K562 (cell line): Measurements from ENCODE around the gene PI4KA. TPM values are rescaled to one million over a fixed set of nuclear protein-coding genes. Genes with fewer than 3 reads are reported as not detected.
A peak's percentile ranks its signal among the peaks of the same experiment; 100 is the strongest.

Experiments
- CCNT2 ChIP-seq: IDR thresholded peaks from 2 replicates; pipeline ENCODE4 v1.6.1; 2011; ENCODE audit warnings: borderline replicate concordance, low read depth, mild to moderate bottlenecking, moderate library complexity, mixed read lengths, low read length; ENCODE audit not compliant: insufficient read length; ENCODE audit errors: extremely low read depth
- FOXJ3 ChIP-seq: sonication (generic); formaldehyde crosslinking; IDR thresholded peaks from 2 replicates; pipeline ENCODE4 v1.4.0; 2020; ENCODE audit warnings: mild to moderate bottlenecking, missing genetic modification reagents
- KDM1A ChIP-seq, 2 experiments: fragments of 450-650 bp; IDR thresholded peaks; 2 replicates each; pipeline ENCODE4 v1.6.1; 2016; ENCODE audit warnings: mild to moderate bottlenecking in 2 of 2
- TSC22D4 ChIP-seq: fragments of 450-650 bp; IDR thresholded peaks from 2 replicates; pipeline ENCODE4 v1.6.1; 2016; ENCODE audit warnings: missing genetic modification characterization, missing biosample characterization, control low read depth
- polyA plus RNA-seq, 8 experiments: library from polyadenylated mRNA; depleted of rRNA in 4 of 8; stranded (reverse) in 5 of 8; unstranded in 3 of 8; fragments of >200 nt; fragmentation: Nextera tagmentation in 2 of 8; fragmentation: Illumina TruSeq in 1 of 8; extraction: Ambion mirVana in 2 of 8; extraction: Trizol in 1 of 8; gene quantifications; 2 replicates each; pipeline versions ENCODE4 v1.2.1 to v1.2.3, GENCODE V29; 2011 to 2014; ENCODE audit warnings: inconsistent platforms in 1 of 8, missing spikeins in 1 of 8
- total RNA-seq, 7 experiments: library from RNA; depleted of rRNA in 6 of 7; stranded (reverse); fragments of >200 nt in 6 of 7; fragmentation: Illumina TruSeq in 2 of 7; extraction: Trizol in 2 of 7; gene quantifications; 2 replicates each; pipeline versions ENCODE4 v1.2.1 to v1.2.3, GENCODE V29; 2011 to 2021; ENCODE audit warnings: low replicate concordance in 1 of 7
- TF ChIP-seq, protein P1 (sequence below), 2 experiments: IDR thresholded peaks in 1 of 2; conservative IDR thresholded peaks in 1 of 2; 2 replicates each; pipeline ENCODE4 v1.6.1; 2016; ENCODE audit warnings: low read depth in 2 of 2, mild to moderate bottlenecking in 1 of 2, missing compliant biosample characterization in 1 of 2, missing genetic modification characterization in 1 of 2, moderate library complexity in 1 of 2
- TF ChIP-seq, protein P2 (sequence below): fragments of 250-450 bp; sonication (Bioruptor Pico); IDR thresholded peaks from 2 replicates; pipeline ENCODE4 v1.4.0; 2020; ENCODE audit warnings: mild to moderate bottlenecking, moderate library complexity
- TF ChIP-seq, protein P3 (sequence below): fragments of 450-650 bp; formaldehyde crosslinking; IDR thresholded peaks from 2 replicates; pipeline ENCODE4 v1.4.0; 2020; ENCODE audit warnings: mild to moderate bottlenecking, moderate library complexity
- TF ChIP-seq, protein P4 (sequence below): sonication (generic); formaldehyde crosslinking; IDR thresholded peaks from 2 replicates; pipeline ENCODE4 v1.8.0; 2022; ENCODE audit warnings: mild to moderate bottlenecking, missing genetic modification reagents

Gene PI4KA
- total and polyA plus RNA-seq, 9 of the 15 experiments (the other 6 are each of a cell fraction or from before 2014, with no cell fraction given), result 7.3 to 187 (median 84.7) TPM

DNA sequence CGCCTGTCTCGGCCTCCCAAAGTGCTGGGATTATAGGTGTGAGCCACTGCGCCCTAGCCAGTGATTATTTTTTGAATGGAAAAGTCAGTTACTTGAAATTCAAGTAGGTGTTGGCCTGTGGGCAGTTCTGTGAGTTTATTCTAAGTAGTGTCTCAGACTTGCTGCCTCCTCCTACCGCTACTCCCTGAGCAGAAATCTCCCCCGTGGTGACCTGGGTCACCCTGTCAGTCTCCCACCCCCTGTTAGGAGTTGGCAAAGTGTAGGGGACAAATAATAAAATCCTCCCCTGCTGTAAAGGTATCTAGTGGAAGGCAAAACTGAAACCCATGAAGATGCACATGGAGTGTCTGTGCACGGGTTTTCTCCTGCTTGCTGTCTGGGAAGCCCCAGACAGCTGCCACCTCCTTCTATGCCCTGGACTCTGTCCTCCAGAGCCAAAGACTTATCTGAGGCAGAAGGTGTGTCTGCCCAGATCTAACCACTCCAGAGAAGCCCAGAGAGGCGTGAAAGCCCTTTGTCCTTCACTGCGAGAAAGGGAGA, 26.5 kb upstream of the PI4KA start (continued):
- TF ChIP-seq CCNT2 (no peak), FOXJ3 (CRISPR knock-in tag) (no peak), TSC22D4 (tag) (peak; percentile 90; the same call in 1 of the 2 replicates), KDM1A (IDR thresholded peaks at IDR 0.05) (no peak)
- TF ChIP-seq, protein P1, sequence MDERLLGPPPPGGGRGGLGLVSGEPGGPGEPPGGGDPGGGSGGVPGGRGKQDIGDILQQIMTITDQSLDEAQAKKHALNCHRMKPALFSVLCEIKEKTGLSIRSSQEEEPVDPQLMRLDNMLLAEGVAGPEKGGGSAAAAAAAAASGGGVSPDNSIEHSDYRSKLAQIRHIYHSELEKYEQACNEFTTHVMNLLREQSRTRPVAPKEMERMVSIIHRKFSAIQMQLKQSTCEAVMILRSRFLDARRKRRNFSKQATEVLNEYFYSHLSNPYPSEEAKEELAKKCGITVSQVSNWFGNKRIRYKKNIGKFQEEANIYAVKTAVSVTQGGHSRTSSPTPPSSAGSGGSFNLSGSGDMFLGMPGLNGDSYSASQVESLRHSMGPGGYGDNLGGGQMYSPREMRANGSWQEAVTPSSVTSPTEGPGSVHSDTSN (CRISPR knock-in tag; IDR thresholded peaks at IDR 0.05; ENCODE audit: low read depth), result 0 out of 2 replicates have a peak, but pooled peaks have one; percentile 29
- TF ChIP-seq, protein P1 (tag; conservative IDR thresholded peaks at IDR 0.05; ENCODE audit: low read depth), result no peak
- TF ChIP-seq, protein P2, sequence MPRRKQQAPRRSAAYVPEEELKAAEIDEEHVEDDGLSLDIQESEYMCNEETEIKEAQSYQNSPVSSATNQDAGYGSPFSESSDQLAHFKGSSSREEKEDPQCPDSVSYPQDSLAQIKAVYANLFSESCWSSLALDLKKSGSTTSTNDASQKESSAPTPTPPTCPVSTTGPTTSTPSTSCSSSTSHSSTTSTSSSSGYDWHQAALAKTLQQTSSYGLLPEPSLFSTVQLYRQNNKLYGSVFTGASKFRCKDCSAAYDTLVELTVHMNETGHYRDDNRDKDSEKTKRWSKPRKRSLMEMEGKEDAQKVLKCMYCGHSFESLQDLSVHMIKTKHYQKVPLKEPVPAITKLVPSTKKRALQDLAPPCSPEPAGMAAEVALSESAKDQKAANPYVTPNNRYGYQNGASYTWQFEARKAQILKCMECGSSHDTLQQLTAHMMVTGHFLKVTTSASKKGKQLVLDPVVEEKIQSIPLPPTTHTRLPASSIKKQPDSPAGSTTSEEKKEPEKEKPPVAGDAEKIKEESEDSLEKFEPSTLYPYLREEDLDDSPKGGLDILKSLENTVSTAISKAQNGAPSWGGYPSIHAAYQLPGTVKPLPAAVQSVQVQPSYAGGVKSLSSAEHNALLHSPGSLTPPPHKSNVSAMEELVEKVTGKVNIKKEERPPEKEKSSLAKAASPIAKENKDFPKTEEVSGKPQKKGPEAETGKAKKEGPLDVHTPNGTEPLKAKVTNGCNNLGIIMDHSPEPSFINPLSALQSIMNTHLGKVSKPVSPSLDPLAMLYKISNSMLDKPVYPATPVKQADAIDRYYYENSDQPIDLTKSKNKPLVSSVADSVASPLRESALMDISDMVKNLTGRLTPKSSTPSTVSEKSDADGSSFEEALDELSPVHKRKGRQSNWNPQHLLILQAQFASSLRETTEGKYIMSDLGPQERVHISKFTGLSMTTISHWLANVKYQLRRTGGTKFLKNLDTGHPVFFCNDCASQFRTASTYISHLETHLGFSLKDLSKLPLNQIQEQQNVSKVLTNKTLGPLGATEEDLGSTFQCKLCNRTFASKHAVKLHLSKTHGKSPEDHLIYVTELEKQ (CRISPR knock-in tag), result no peak
- TF ChIP-seq, protein P3, sequence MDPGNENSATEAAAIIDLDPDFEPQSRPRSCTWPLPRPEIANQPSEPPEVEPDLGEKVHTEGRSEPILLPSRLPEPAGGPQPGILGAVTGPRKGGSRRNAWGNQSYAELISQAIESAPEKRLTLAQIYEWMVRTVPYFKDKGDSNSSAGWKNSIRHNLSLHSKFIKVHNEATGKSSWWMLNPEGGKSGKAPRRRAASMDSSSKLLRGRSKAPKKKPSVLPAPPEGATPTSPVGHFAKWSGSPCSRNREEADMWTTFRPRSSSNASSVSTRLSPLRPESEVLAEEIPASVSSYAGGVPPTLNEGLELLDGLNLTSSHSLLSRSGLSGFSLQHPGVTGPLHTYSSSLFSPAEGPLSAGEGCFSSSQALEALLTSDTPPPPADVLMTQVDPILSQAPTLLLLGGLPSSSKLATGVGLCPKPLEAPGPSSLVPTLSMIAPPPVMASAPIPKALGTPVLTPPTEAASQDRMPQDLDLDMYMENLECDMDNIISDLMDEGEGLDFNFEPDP (CRISPR knock-in tag), result 0 out of 2 replicates have a peak, but pooled peaks have one; percentile 7
- TF ChIP-seq, protein P4, sequence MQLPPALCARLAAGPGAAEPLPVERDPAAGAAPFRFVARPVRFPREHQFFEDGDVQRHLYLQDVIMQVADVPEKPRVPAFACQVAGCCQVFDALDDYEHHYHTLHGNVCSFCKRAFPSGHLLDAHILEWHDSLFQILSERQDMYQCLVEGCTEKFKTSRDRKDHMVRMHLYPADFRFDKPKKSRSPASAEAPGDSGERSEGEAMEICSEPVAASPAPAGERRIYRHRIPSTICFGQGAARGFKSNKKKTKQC (CRISPR knock-in tag), result no peak
- TF ChIP-seq, all 486 proteins: peak for 26
